ENCODE results near the gene LOXL1. TPM values are rescaled to one million over a fixed set of nuclear protein-coding genes. Genes with fewer than 3 reads are reported as not detected.
A peak's percentile ranks its signal among the peaks of the same experiment; 100 is the strongest.
"Not testable (repeated sequence)": the region's sequence is repeated elsewhere in the genome, so short reads cannot be mapped to it uniquely, and the experiment has no call there.

Gene LOXL1
- total RNA-seq, 6 experiments from 2014 or later, result 235 to 309 (median 288) TPM

- Mint-ChIP-seq H3K27ac (no peak overlapping the region; the same call in 1 of the 2 replicates), H3K4me1 (ENCODE audit: low read depth) (peaks cover 58% of the 10 kb centered on the region), H3K4me3 (no peak overlapping the region), H3K9me3 (no peaks in the 10 kb centered on the region), H3K27me3 (ENCODE audit: insufficient read depth) (peaks cover 7% of the 10 kb centered on the region), H3K36me3 (ENCODE audit: low read depth) (no peaks in the 10 kb centered on the region)
- no peak for TF ChIP-seq CTCF (IDR thresholded peaks at IDR 0.05)
- no peak for DNase-seq
Measured at GRCh38 chr15:73959801-73960200, 33.5 kb downstream of the LOXL1 start.

- peaks cover 63% of the 10 kb centered on the region for H3K4me1 Mint-ChIP-seq (ENCODE audit: low read depth)
- not testable (repeated sequence) for H3K27me3 Mint-ChIP-seq (ENCODE audit: insufficient read depth); H3K36me3 Mint-ChIP-seq (ENCODE audit: low read depth); DNase-seq; H3K9me3 Mint-ChIP-seq; H3K27ac Mint-ChIP-seq; H3K4me3 Mint-ChIP-seq
Measured at GRCh38 chr15:73960472-73961070, 34.3 kb downstream of the LOXL1 start.

GRCh38 chr15:73962433-73962832 lies 36.2 kb downstream of the LOXL1 start:
- no peak for DNase-seq
- TF ChIP-seq CTCF (IDR thresholded peaks at IDR 0.05), result no peak
- no peaks in the 10 kb centered on the region for H3K36me3 Mint-ChIP-seq (ENCODE audit: low read depth)
- peaks cover 1% of the 10 kb centered on the region; the same call in 1 of the 2 replicates for H3K27me3 Mint-ChIP-seq (ENCODE audit: insufficient read depth)
- H3K9me3 Mint-ChIP-seq, result no peaks in the 10 kb centered on the region
- 0 out of 2 replicates have a peak overlapping the region, but pooled peaks have one; percentile 18 for H3K27ac Mint-ChIP-seq
- H3K4me3 Mint-ChIP-seq, result no peak overlapping the region
- peaks cover 57% of the 10 kb centered on the region for H3K4me1 Mint-ChIP-seq (ENCODE audit: low read depth)

GRCh38 chr15:73964736-73965093 lies 38.5 kb downstream of the LOXL1 start:
- H3K27ac Mint-ChIP-seq, result peak overlapping the region; percentile 69

GRCh38 chr15:73965094-73965757 lies 39.0 kb downstream of the LOXL1 start:
- peak; percentile 66 for TF ChIP-seq CTCF (IDR thresholded peaks at IDR 0.05)
- Mint-ChIP-seq H3K27me3 (ENCODE audit: insufficient read depth) (no peaks in the 10 kb centered on the region), H3K36me3 (ENCODE audit: low read depth) (no peaks in the 10 kb centered on the region), H3K9me3 (no peaks in the 10 kb centered on the region), H3K4me3 (peak overlapping the region; percentile 52; the same call in 1 of the 2 replicates), H3K4me1 (ENCODE audit: low read depth) (peaks cover 56% of the 10 kb centered on the region), H3K27ac (peak overlapping the region; percentile 69)
- DNase-seq, result no peak

More at GRCh38 chr15:73964736-73965093, 38.5 kb downstream of the LOXL1 start:
- Mint-ChIP-seq H3K36me3 (ENCODE audit: low read depth) (no peaks in the 10 kb centered on the region), H3K4me1 (ENCODE audit: low read depth) (peaks cover 53% of the 10 kb centered on the region), H3K4me3 (peak overlapping the region; percentile 52), H3K9me3 (no peaks in the 10 kb centered on the region), H3K27me3 (ENCODE audit: insufficient read depth) (no peaks in the 10 kb centered on the region)
- peak; percentile 98 for TF ChIP-seq CTCF (IDR thresholded peaks at IDR 0.05)
- peak; percentile 63 for DNase-seq

GRCh38 chr15:73965758-73966113 lies 39.5 kb downstream of the LOXL1 start:
- TF ChIP-seq CTCF (IDR thresholded peaks at IDR 0.05), result no peak
- Mint-ChIP-seq H3K27me3 (ENCODE audit: insufficient read depth) (no peaks in the 10 kb centered on the region), H3K9me3 (no peaks in the 10 kb centered on the region), H3K27ac (peak overlapping the region; percentile 83), H3K4me3 (peak overlapping the region; percentile 52), H3K36me3 (ENCODE audit: low read depth) (no peaks in the 10 kb centered on the region), H3K4me1 (ENCODE audit: low read depth) (peaks cover 56% of the 10 kb centered on the region)
- peak; percentile 38 for DNase-seq

All from HFFc6 (cell line).